Stimulated activated CD4-positive, alpha-beta T cell treated with anti-CD3 and anti-CD28 coated beads, Interleukin-2, amount 100 ng/mL, for 4 hours (primary cell): Measurements from ENCODE around the gene ZNF865.
"Not testable (repeated sequence)": the region's sequence is repeated elsewhere in the genome, so short reads cannot be mapped to it uniquely, and the experiment has no call there.

Experiments used
- DNase-seq: peaks from one replicate; pipeline ENCODE4 v3.0.0-alpha.2; 2020; ENCODE audit warnings: low read depth

The ZNF865 gene

DNA sequence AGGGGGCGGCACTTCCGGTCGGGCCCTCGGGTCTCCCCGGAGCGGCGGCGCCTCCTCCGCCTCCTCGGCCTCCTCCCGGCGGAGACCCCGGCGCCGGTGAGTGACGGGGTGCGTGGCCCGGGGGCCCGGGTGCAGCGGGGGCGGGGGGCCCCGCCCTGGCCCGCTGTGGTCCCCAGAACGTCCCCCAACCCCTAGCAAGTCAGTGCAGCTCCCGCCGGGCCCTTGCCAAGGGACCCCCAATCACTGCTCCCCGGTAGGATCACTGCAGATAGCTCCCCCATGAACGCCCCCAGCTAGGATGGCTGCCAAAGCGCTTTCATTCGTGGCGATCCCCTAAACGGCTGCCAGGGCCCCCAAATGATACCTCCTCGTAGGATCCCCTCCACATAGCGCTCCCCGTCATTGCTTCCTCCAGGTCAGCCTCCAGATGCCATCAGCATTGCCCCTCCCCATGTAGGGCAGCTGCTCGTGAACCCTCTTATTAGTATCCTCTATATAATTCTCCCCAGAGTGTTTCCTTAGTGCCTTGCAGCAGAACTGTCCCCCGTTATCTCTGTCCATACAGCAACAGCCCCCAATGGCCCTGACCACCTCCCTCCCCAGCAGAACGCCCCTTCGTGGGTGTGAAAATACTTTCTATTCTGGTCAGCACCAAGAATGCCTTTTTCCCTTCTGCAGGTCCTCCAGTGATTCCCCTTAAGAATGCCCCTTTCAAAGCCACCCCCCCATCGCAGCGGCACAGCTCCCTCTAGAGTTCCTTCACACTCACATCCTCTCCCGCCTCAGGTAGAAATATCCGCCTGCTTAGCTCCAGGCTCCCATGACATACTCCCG, at the start of gene ZNF865:
TSS of gene ZNF865 (plus strand) at position 11 of the 834 bp plus-strand sequence. CDS start 7,972 bp downstream, outside the sequence.
- peak; percentile 56 for DNase-seq

DNA sequence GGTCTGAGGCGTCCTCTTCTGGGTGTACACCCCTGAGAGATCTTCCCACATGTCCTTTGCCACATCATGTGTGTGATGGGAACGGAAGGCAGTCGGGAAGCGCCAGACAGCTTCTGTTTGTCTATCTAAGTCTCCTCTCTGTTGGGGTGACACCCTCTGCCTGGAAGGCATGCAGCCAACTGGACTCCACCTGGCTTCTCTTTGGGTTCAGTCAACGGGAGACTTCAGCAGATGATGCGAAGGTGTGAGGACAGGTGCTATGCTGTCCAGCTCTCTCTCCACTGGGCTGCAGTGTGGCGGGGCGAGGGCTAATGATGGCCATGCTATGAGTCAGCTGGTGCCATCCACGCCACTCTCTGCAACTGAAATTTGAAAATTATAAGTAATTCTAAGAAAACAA, 45.8 kb upstream of the ZNF865 start:
- no peak for DNase-seq

DNA sequence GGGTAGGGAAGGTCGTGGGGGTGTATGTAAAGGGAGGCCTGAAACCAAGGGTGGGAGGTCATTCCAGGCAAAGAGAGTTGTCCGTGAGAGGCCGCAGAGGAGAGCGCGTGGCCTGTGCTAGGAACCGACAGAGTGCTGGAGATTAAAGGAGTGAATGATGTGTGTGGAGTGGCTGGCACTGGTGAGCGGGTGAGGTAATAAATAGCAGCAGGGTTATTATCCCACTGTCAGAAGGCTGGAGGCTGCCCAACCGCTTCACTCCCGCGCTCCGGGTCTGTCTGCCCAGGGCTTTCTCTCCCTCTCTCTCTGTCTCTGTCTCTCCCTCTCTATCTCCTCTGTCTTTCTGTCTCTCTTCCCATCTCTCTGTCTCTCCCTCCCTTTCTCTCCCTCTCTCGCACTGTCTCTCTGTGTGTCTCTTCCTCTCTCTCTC, 42.2 kb upstream of the ZNF865 start:
- no peak for DNase-seq

- DNase-seq = no peak
These were observed 38.6 kb upstream of the ZNF865 start for GRCh38 chr19:55566823-55567222.

GRCh38 chr19:55567708-55568328, 37.6 kb upstream of the ZNF865 start:
- DNase-seq = no peak

GRCh38 chr19:55569477-55569876, 36.0 kb upstream of the ZNF865 start:
- DNase-seq = not testable (repeated sequence)

DNA sequence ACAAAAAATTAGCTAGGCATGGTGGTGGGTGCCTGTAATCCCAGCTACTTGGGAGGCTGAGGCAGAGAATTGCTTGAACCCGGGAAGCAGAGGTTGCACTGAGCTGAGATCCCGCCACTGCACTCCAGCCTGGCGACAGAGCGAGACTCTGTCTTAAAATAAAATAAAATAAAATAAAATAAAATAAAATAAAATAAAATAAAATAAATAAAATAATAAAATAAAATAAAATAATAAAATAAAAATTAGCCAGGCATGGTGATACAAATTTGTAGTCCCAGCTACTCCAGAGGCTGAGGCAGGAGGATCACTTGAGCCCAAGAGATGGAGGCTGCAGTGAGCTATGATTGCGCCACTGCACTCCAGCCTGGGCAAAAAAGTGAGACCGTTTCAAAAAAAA, 31.5 kb upstream of the ZNF865 start:
- DNase-seq = not testable (repeated sequence)

- DNase-seq = no peak
These were observed 28.7 kb upstream of the ZNF865 start for GRCh38 chr19:55576746-55577145.

DNA sequence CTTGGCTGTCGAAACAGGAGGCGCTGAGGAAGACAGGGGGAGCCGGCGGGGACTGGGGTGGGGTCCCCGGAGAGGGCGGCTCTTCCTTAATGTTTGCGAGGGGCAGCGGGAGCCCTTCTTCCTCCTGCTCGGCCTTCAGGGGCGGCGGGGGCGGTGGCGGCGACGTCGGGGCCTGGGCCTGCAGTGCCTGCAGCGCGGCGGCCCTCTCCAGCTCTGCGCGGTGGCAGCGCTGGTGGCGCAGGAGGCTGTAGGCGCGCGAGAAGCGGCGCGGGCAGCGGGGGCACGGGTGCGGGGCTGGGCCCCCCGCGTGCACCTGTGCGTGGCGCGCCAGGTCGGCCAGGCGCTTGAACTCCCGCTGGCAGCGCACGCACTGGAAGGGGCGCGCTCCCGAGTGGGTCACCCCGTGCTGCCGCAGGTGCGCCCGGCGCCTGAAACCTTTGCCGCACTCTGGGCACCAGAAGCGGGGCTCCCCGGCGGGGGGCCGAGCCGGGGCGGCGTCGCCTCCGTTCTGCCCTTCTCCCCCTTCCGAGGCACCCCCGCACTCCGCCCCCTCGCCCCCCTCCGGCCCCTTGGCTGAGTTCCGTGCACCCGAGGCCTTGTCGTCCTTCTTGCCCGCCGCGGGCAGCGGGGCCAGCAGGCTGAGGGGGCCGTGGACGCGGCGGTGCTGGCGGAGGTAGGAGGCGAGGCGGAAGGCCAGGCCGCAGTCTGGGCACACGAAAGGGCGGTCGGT, 27.3 kb upstream of the ZNF865 start:
- no peak for DNase-seq

GRCh38 chr19:55578761-55579747, 26.4 kb upstream of the ZNF865 start:
- DNase-seq = no peak

- DNase-seq = no peak
These were observed 25.5 kb upstream of the ZNF865 start for GRCh38 chr19:55579766-55580621.

GRCh38 chr19:55580628-55581144, 24.8 kb upstream of the ZNF865 start, which contains the start of gene ZNF579:
ZNF579 (minus strand) TSS chr19:55580848; CDS start chr19:55579639, 1,209 bp downstream.
- peak; percentile 52 for DNase-seq

DNA sequence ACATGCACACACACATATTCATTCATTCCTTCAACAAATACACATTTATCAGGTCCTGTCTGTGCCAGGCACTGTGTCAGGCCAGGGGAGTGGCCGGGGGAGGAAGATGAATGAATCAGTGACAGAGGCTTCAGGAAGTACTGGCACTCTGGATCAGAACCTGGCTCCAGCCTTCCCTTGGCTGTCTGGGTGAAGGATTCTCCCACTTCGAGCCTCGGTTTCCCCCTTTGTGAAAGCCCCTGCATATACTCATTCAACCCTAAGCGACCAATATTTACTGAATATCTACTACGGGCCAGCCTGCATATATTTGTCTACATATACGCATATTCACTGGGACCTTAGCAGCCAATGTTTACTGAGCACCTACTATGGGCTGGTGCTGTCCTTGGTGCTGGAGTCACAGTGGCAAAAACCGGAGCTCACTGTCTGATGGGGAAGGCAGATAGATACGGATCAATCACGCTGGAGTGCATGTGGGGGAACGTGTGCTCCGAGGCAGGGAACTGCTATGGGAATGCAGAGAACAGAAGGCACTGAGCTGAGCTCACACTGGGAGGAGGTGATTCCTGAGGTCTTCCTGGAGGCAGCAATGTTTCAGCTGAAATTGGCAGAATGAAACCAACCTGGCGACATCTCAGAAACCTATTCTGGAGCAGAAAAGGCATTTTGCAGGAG, 24.2 kb upstream of the ZNF865 start:
- no peak for DNase-seq

GRCh38 chr19:55581823-55582223, 23.6 kb upstream of the ZNF865 start:
- no peak for DNase-seq

GRCh38 chr19:55582284-55582683, 23.2 kb upstream of the ZNF865 start:
- not testable (repeated sequence) for DNase-seq

DNA sequence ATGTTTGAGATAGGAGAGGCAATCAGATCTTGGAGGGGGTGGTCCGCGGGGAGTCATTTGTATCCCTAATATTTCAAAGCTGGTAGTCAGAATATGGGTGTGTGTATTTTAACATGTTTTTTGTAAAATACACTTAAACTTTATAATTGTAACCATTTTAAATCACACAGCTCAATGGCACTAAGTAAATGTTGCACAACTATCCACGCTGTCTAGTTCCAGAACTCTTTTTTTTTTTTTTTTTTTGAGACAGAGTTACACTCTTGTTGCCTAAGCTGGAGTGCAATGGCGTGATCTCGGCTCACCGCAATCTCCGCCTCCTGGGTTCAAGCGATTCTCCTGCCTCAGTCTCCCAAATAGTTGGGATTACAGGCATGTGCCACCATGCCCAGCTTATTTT, 21.6 kb upstream of the ZNF865 start:
- not testable (repeated sequence) for DNase-seq

GRCh38 chr19:55584871-55585270, 20.6 kb upstream of the ZNF865 start:
- DNase-seq = no peak

DNA sequence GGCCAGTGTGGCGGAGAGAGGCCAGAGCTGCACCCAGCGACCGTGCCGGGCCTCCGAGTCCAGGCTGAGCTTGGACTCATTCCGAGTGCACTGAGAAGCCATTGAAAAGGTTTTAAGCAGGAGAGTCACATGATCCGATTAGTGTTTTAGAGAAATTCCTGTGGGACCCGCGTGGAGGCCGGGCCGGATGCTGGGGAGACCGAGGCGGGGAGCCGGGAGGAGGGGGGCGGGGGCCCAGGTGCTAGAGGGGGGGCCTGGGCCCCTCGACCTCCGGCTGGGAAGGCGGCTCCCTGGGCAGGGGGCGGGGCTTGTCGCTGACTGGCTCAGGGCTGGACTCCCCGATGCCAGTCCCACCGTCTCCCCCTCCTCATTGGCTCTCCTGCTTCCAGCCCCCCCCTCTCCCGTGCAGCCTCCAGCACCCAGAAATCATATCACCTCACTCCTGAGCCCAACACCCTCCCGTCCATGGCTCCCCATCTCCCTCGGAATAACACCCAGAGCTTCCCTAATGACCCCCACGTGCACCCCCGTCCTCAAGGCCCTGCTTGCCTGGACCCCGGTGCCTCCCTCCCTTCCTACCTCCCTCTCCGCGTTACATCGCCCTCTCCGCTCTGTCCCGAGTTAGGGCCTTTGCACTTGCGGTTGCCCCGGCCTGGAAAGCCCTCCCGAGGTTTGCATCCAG, 19.6 kb upstream of the ZNF865 start:
- peak; percentile 34 for DNase-seq
